GM12872 (cell line): ENCODE data around the gene IL4.

ENCODE experiments used
- TF ChIP-seq, protein P1 (sequence below): IDR thresholded peaks from 3 replicates; pipeline ENCODE4 v1.5.1; 2011; ENCODE audit warnings: low read depth, mild to moderate bottlenecking, low read length, moderate library complexity; ENCODE audit not compliant: insufficient read depth

The IL4 gene

DNA sequence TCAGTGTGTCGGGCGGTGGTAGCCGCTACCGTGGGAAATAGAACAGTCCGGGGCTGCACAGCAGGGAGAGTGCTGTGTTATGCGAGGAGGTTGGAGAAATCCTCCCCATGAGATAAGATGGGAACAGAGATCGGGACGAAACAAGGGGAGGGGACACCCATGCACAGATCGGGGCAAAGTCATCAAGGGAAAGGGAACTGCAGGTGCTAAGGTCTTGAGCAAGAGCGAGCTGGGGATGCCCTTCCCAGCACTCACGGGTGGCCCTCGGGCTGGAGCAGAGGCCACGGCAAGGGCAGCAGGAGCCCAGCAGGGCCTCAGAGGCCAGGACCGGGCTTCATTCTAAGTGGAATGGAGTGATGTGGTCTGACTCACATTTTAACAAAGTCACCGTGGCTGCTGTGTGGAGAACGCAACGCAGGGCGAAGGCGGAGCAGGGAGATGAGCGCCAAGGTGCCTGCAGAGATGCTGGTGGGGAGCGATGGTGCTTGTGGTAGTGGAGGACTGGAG, 8.2 kb upstream of the IL4 start:
- TF ChIP-seq, protein P1, sequence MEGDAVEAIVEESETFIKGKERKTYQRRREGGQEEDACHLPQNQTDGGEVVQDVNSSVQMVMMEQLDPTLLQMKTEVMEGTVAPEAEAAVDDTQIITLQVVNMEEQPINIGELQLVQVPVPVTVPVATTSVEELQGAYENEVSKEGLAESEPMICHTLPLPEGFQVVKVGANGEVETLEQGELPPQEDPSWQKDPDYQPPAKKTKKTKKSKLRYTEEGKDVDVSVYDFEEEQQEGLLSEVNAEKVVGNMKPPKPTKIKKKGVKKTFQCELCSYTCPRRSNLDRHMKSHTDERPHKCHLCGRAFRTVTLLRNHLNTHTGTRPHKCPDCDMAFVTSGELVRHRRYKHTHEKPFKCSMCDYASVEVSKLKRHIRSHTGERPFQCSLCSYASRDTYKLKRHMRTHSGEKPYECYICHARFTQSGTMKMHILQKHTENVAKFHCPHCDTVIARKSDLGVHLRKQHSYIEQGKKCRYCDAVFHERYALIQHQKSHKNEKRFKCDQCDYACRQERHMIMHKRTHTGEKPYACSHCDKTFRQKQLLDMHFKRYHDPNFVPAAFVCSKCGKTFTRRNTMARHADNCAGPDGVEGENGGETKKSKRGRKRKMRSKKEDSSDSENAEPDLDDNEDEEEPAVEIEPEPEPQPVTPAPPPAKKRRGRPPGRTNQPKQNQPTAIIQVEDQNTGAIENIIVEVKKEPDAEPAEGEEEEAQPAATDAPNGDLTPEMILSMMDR = no peak

DNA sequence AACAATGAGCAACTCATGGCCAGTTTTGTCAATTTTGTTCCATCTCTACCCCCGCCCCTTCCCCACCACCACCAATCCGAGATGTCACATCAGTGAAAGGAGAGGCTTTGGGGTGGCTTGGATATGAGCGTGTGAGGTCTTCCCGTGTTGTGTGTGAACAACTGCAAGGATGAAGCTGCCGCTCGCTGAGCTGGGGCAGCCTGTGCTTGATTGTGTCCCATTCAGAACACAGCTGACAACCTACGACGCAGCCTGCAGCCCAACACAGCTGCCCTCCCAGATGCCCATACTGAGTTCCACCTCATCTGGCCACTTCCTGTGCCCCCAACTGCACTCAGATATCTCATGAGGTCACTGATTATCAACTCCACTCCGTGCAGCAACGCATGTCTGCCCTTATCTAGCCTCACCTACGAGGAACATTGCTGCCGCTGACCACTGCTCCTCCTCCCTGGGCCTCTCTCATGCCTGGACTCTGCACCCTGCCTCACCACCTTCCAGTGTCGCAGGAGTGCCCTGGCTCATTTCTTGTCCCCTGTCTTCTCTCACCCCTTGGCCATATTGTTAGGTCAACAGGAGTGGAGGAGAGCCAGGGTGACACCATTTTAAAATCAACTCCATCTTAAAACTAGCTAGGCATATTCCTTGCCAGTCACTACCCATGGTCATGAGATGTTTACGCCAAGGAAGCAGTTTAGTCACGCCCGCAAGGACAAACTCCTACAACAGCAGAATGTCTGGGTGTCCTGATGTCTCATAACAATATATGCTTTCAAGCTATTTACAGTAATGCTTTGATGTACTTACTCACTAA, 7.3 kb upstream of the IL4 start:
- TF ChIP-seq, protein P1 = no peak

DNA sequence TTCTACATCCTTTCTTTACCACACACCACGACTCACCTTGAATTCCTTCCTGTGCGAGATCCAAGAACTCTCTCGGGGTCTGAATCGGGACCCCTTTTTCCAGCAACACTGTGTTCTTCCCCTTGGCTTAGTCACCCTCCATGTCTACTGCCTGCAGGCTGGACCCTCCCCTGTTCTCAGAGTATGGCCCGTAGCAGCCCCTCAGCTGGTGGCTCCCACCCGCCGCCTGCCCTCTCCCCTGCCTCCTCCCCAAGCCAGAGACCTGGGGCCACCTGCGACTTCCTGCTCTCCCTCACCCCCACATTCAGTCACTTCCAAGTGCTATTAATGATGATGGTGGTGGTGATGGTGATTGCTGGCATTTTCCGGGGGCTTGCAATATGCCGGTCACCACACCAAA, 6.5 kb upstream of the IL4 start:
- TF ChIP-seq, protein P1 = no peak

DNA sequence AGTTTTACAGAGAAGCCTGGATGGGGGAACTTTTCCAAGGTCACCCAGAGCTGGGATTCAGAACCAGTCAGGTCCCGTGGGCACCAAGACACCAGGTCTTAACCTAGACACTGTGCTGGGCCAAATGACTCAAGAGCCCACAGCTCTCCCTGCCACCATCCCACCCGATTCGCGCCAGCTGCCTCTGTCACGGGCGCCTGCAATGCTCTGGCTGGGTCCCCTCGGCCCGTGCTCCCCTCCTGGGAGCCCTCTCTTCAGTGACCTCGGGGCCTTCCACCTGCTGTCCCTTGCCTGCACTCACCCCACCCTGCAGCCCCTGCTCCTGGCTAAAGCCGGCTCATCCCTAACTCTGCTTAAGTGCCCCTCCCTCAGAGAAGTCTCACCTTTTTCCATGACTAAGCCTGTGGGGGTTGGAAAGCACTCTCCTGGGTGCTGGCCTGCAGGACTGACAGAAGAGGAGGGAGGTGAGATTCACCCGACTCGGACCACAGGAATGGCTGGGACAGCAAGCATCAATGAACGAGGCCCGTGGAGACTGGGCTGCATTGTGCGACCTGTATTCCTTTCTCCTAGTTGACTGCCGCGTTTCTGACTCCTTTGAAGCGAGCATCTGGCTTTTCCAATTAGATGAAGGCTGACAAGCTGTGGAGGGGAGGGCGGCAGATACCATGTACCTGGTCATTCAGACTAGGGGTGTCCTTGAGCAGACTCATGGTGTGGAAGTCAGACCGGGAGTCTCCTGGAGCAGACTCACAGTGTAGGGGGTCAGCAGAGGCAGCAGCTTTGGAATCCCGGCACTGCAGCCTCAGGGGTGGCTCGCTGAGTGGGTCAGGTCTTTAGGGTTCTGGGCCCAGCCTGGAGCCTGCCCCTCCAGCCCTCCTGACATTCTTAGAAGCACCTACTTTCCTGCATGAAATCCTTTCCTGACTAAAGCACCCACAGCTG, 5.8 kb upstream of the IL4 start:
- TF ChIP-seq, protein P1 = no peak

DNA sequence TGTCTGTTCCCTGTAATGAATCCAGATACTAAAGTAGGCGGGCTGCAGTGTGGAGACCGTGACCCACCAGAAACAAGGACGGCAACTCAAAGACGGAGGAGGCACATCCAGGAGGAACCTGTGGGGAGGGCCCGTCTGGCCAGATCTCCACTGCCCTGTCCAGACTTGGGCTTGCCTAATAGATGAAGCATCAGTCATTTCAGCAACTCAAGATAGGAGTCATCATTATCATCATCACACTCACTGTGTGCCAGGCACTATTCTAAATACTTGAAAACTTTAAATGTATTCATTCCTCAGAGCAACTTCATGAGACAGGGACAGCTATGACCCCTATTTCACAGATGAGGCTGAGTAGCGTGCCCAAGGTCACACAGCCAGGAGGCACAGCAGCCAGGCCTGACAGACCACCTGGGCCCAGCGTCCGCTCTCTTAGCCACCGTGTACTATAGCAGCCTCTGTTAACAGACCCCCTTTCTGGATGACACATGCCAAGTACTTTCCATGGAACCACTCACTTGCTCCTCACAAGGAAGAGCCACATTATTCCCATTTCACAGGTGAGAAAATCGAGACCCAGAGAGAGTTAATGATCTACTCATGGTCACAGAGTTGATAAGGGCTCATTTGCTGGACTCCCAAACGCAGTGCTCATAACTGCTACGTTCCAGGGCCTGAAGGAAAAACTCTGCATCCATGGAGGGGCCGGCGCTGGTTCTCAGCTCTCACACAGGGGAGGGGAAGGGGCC, 4.9 kb upstream of the IL4 start:
- TF ChIP-seq, protein P1 = no peak

DNA sequence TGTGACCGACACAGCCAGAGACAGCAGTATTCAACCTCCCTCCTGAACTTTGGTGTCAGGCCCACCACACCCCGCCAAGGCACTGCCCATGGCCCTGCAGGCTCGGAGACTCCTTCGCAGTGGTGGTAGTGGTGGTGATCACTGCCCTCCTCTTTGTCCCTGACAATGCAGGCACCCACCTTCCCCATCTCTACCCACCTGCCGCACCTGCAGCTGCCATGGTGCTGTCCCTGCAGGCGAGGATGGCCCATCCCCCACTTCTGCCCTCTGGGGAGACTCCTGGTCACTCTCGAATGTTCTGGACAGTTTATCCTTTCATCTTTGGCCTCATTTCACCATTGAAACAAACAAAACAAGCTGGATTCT, 4.4 kb upstream of the IL4 start:
- TF ChIP-seq, protein P1 = no peak
